Ovary (tissue), 9 donors: ENCODE results near the gene NR3C1. TPM values are rescaled to one million over a fixed set of nuclear protein-coding genes. Genes with fewer than 3 reads are reported as not detected.

Experiments
- DNase-seq, 5 donors: peaks; one replicate each; pipeline ENCODE4 v3.0.0-alpha.2; 2019 to 2020
- H3K27ac ChIP-seq, 2 donors: fragments of 200-600 bp; one replicate each; pipeline versions ENCODE4 v1.5.1 to v1.8.0; 2019 to 2022
- H3K27me3 ChIP-seq: fragments of 200-600 bp; one replicate; pipeline ENCODE4 v1.8.0; 2022
- H3K36me3 ChIP-seq: fragments of 200-600 bp; sonication (generic); one replicate; pipeline ENCODE4 v1.5.1; 2019
- H3K4me1 ChIP-seq: one replicate; pipeline ENCODE4 v1.8.1; 2013; ENCODE audit warnings: mild to moderate bottlenecking, moderate library complexity; ENCODE audit not compliant: insufficient read depth
- H3K4me3 ChIP-seq: fragments of 200-600 bp; sonication (generic); one replicate; pipeline ENCODE4 v1.5.1; 2017
- H3K9me3 ChIP-seq, 2 donors: fragments of 200-600 bp in 1 of 2; sonication (generic) in 1 of 2; one replicate each; pipeline versions ENCODE4 v1.5.1 to v1.8.1; 2013 to 2019; ENCODE audit warnings: mild to moderate bottlenecking in 1 of 2, moderate library complexity in 1 of 2
- CTCF ChIP-seq, 3 donors: fragments of 450-650 bp in 2 of 3; fragments of 200-600 bp in 1 of 3; IDR thresholded peaks; one replicate each; pipeline versions ENCODE4 v1.5.1 to v1.8.0; 2016 to 2022; ENCODE audit warnings: antibody characterized with exemption in 3 of 3, mild to moderate bottlenecking in 1 of 3
- EP300 ChIP-seq: sonication (generic); formaldehyde crosslinking; IDR thresholded peaks from one replicate; pipeline ENCODE4 v1.6.1; 2017; ENCODE audit warnings: antibody characterized with exemption
- POLR2A ChIP-seq: fragments of 450-650 bp; IDR thresholded peaks from one replicate; pipeline ENCODE4 v1.6.1; 2017; ENCODE audit warnings: antibody characterized with exemption, mild to moderate bottlenecking, moderate library complexity
- WGBS, 3 donors: extraction: QIAGEN DNeasy Blood & Tissue Kit in 1 of 3; methylation state at CpG; one replicate each; pipeline versions ENCODE4 v1.1.5 to v1.1.7; 2013 to 2017; 5-methylcytosine and 5-hydroxymethylcytosine counted together
- intact Hi-C, 4 donors: fragments of 100-400 bp; cut with DNase I; formaldehyde crosslinking; loops; one replicate each; pipeline versions ENCODE4 v1.11.0 to v1.15.1; 2022 to 2023
- polyA plus RNA-seq, 2 donors: library from polyadenylated mRNA; stranded (reverse); fragments of 200-250 nt in 1 of 2; fragments of 350-450 nt in 1 of 2; fragmentation: Illumina TruSeq in 1 of 2; extraction: RNeasy Lipid Tissue Mini Kit (QIAGEN cat#74804) in 1 of 2; gene quantifications; one replicate each; pipeline ENCODE4 v1.2.3, GENCODE V29; 2013 to 2014
- total RNA-seq, 7 donors: library from RNA; depleted of rRNA in 2 of 7; stranded (reverse); fragments of >200 nt in 2 of 7; fragmentation: NEBNext Ultra II Directional in 3 of 7; extraction: Animal tissue kit (Norgen Biotek cat#: 25700) in 3 of 7; gene quantifications; one replicate each; pipeline versions ENCODE4 v1.1.0 to v1.2.4, GENCODE V29; 2016 to 2023
- donor health status: DM: no; HTN: no; CAD: no; lungs with moderate emphysema.
- donor health status: DM: no; HTN: no; CAD: no.
- donor health status: Bipolar disorder and iron deficiency.
- donor health status: DM: yes; HTN: yes; CAD: no.
- donor health status: DM: no; HTN: no; CAD: no.
- donor health status: DM: yes; HTN: yes; CAD: no.

The NR3C1 gene
- total and polyA plus RNA-seq, 9 donors, result 15.5 to 54.3 (median 38.4) TPM

- DNase-seq, result no peak
- no peak overlapping the region for H3K27ac ChIP-seq
- no peaks in the 10 kb centered on the region for H3K9me3 ChIP-seq
- no peak overlapping the region for H3K4me3 ChIP-seq
- intact Hi-C loops, result no loop called here
- no peaks in the 10 kb centered on the region for H3K4me1 ChIP-seq
- no peak for TF ChIP-seq CTCF (IDR thresholded peaks at IDR 0.05)
- no peak for TF ChIP-seq POLR2A
- no peak for TF ChIP-seq EP300
- no peaks in the 10 kb centered on the region for H3K36me3 ChIP-seq
- WGBS, 3 donors, result 47 to 69% (median 61%) methylated on average over 2 of the region's 2 CpGs
- no peaks in the 10 kb centered on the region for H3K27me3 ChIP-seq
These were observed 170.5 kb downstream of the NR3C1 start for GRCh38 chr5:143233031-143233430.

GRCh38 chr5:143231973-143232812 is 171.3 kb downstream of the NR3C1 start:
- intact Hi-C loops, result no loop called here
- H3K27me3 ChIP-seq, result no peaks in the 10 kb centered on the region
- no peaks in the 10 kb centered on the region for H3K4me1 ChIP-seq
- no peaks in the 10 kb centered on the region for H3K9me3 ChIP-seq
- TF ChIP-seq POLR2A, result no peak
- TF ChIP-seq EP300, result no peak
- TF ChIP-seq CTCF (IDR thresholded peaks at IDR 0.05), result no peak
- no peak overlapping the region for H3K27ac ChIP-seq
- no peak for DNase-seq
- WGBS, 3 donors, result 93 to 97% (median 97%) methylated on average over 7 of the region's 7 CpGs
- no peak overlapping the region for H3K4me3 ChIP-seq
- H3K36me3 ChIP-seq, result no peaks in the 10 kb centered on the region

DNA sequence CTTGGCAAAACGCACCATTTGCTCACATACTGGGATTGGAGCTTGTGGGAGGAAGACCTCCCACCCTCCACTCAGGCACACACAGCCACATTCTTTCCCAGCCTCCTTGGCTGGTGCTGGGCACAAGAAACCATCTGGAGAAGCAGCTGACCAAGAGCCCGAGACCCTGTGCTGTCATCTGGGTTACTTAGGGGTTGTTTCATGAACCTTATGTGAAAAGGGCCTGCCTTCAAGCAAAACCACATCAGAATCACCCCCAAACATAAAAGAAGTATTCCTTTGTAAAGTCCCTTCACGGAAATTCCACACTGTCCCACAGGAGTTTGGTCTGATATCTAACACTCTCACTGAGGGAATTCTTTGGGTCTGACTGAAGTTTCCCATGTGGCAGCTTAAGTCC is 172.1 kb downstream of the NR3C1 start:
- H3K27ac ChIP-seq, result no peak overlapping the region
- WGBS, 3 donors, result 42 to 78% (median 62%) methylated on average over 3 of the region's 3 CpGs
- H3K4me3 ChIP-seq, result no peak overlapping the region
- H3K27me3 ChIP-seq, result no peaks in the 10 kb centered on the region
- no peak for DNase-seq
- intact Hi-C loops, result no loop called here
- H3K36me3 ChIP-seq, result no peaks in the 10 kb centered on the region
- TF ChIP-seq EP300 (no peak), POLR2A (no peak), CTCF (IDR thresholded peaks at IDR 0.05) (no peak)
- no peaks in the 10 kb centered on the region for H3K9me3 ChIP-seq
- H3K4me1 ChIP-seq, result no peaks in the 10 kb centered on the region

DNA sequence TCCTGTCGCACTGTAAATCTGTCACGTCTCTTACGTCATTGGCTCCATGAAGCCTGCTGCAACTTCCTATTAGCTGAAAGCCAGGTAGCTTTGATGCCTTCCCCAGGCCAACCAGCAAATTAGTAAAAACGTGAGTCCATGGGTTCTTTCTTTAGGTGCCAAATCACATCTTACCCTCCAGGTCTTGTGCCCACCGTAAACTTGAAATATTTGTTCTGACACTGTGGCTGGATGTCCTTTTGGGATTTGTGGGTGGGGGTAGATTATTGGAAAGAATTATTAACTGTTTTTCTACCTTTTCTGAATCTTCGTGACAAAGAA is 172.8 kb downstream of the NR3C1 start:
- no peaks in the 10 kb centered on the region for H3K4me1 ChIP-seq
- no peaks in the 10 kb centered on the region for H3K9me3 ChIP-seq
- no peak for DNase-seq
- intact Hi-C loops, result no loop called here
- no peaks in the 10 kb centered on the region for H3K36me3 ChIP-seq
- no peak overlapping the region for H3K4me3 ChIP-seq
- H3K27ac ChIP-seq, result no peak overlapping the region
- 83 to 91% (median 85%) methylated on average over 6 of the region's 6 CpGs for WGBS, 3 donors
- no peaks in the 10 kb centered on the region for H3K27me3 ChIP-seq
- TF ChIP-seq POLR2A (no peak), CTCF (IDR thresholded peaks at IDR 0.05) (no peak), EP300 (no peak)
